ENCODE measurements around the gene ZIK1.
A peak's percentile ranks its signal among the peaks of the same experiment; 100 is the strongest.

ZIK1 gene

GRCh38 chr19:57613941-57614743 is 30.2 kb downstream of the ZIK1 start, which contains the start of gene ZNF134:
Gene ZNF134 (plus strand): TSS chr19:57614242. CDS start chr19:57619469, 5,227 bp downstream.
- Histone ChIP-seq H2AFZ (ENCODE audit: low read length) (peak within 1 kb of the TSS; percentile 94), H3K4me2 (ENCODE audit: low read depth, low read length, poor library complexity, severe bottlenecking) (peak within 1 kb of the TSS; percentile 78), H3K36me3 (ENCODE audit: insufficient read depth, low read length) (peaks cover 29% of the 10 kb centered on the region), H3K9ac (ENCODE audit: low read depth, low read length, poor library complexity, severe bottlenecking) (peak within 1 kb of the TSS; percentile 87), H3K9me3 (ENCODE audit: insufficient read depth, low read depth, low read length) (peaks cover 45% of the 10 kb centered on the region; the same call in 1 of the 2 replicates), H3K9me2 (replicated peaks; ENCODE audit: low read depth, low read length) (no peaks in the 10 kb centered on the region), H3K4me1 (ENCODE audit: insufficient read depth, low read length, poor library complexity, severe bottlenecking) (peaks cover 11% of the 10 kb centered on the region), H3F3A (ENCODE audit: low read depth) (no peaks in the 10 kb centered on the region), H3K79me2 (ENCODE audit: insufficient read depth, low read length) (peaks cover 51% of the 10 kb centered on the region), H3K27me3 (ENCODE audit: insufficient read depth, low read length, poor library complexity, severe bottlenecking) (no peaks in the 10 kb centered on the region), H4K20me1 (ENCODE audit: insufficient read depth, low read length, poor library complexity, severe bottlenecking) (no peaks in the 10 kb centered on the region), H3K4me3 (ENCODE audit: low read length, poor library complexity, severe bottlenecking) (peak within 1 kb of the TSS; percentile 94)
- no peak for TF ChIP-seq EZH2phosphoT487 (IDR thresholded peaks at IDR 0.05; ENCODE audit: borderline replicate concordance)
- TF ChIP-seq CTCF (conservative IDR thresholded peaks at IDR 0.05; ENCODE audit: low read length) = no peak

DNA sequence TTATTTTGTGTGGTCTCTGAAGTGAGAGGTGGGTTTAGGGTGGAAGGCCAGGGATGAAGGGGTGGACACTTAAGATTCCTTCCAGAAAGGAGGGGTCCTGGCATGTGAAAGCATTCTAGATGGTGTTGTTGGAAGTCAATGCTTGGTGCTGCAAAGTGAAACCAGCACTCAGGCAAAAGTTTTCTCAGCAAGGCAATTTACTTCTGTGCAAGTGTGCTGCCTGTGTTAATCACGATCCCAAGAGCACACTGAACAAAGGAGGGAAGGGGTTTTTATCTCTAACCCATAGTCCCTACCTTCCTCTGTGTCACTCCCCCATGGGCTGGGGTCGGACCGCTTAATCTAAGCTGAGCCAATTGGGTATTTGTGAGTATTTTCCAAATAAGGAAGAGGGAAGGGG is 31.4 kb downstream of the ZIK1 start:
- H3K4me1 ChIP-seq (ENCODE audit: insufficient read depth, low read length, poor library complexity, severe bottlenecking) = peaks cover 11% of the 10 kb centered on the region
- H3K4me3 ChIP-seq (ENCODE audit: low read length, poor library complexity, severe bottlenecking) = peak overlapping the region; percentile 94
- no peaks in the 10 kb centered on the region for H3F3A ChIP-seq (ENCODE audit: low read depth)
- H3K9me2 ChIP-seq (replicated peaks; ENCODE audit: low read depth, low read length) = no peaks in the 10 kb centered on the region
- TF ChIP-seq CTCF (conservative IDR thresholded peaks at IDR 0.05; ENCODE audit: low read length) (no peak), EZH2phosphoT487 (IDR thresholded peaks at IDR 0.05; ENCODE audit: borderline replicate concordance) (no peak)
- H3K4me2 ChIP-seq (ENCODE audit: low read depth, low read length, poor library complexity, severe bottlenecking) = peak overlapping the region; percentile 78
- H2AFZ ChIP-seq (ENCODE audit: low read length) = no peak overlapping the region
- H3K36me3 ChIP-seq (ENCODE audit: insufficient read depth, low read length) = peaks cover 41% of the 10 kb centered on the region
- peaks cover 60% of the 10 kb centered on the region for H3K79me2 ChIP-seq (ENCODE audit: insufficient read depth, low read length)
- no peak overlapping the region for H3K9ac ChIP-seq (ENCODE audit: low read depth, low read length, poor library complexity, severe bottlenecking)
- no peaks in the 10 kb centered on the region for H4K20me1 ChIP-seq (ENCODE audit: insufficient read depth, low read length, poor library complexity, severe bottlenecking)
- H3K9me3 ChIP-seq (ENCODE audit: insufficient read depth, low read depth, low read length) = peaks cover 57% of the 10 kb centered on the region; the same call in 1 of the 2 replicates
- no peaks in the 10 kb centered on the region for H3K27me3 ChIP-seq (ENCODE audit: insufficient read depth, low read length, poor library complexity, severe bottlenecking)

DNA sequence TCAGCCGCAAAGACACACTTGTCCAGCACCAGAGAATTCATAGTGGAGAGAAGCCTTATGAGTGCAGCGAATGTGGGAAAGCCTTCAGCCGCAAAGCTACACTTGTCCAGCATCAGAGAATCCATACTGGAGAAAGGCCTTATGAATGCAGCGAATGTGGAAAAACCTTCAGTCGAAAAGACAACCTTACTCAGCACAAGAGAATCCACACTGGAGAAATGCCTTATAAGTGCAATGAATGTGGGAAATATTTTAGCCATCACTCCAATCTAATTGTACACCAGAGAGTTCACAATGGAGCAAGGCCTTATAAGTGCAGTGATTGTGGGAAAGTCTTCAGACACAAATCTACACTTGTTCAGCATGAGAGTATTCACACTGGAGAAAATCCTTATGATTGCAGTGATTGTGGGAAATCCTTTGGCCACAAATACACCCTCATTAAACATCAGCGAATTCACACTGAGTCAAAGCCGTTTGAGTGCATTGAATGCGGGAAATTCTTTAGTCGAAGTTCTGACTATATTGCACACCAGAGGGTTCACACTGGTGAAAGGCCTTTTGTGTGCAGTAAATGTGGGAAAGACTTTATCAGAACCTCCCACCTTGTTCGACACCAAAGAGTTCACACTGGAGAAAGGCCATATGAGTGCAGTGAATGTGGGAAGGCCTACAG is 36.9 kb downstream of the ZIK1 start:
- Histone ChIP-seq H3K9me3 (ENCODE audit: insufficient read depth, low read depth, low read length) (peaks cover 92% of the 10 kb centered on the region), H3F3A (ENCODE audit: low read depth) (no peaks in the 10 kb centered on the region), H3K4me2 (ENCODE audit: low read depth, low read length, poor library complexity, severe bottlenecking) (no peak overlapping the region), H3K4me1 (ENCODE audit: insufficient read depth, low read length, poor library complexity, severe bottlenecking) (peaks cover 11% of the 10 kb centered on the region), H3K4me3 (ENCODE audit: low read length, poor library complexity, severe bottlenecking) (no peak overlapping the region), H3K9me2 (replicated peaks; ENCODE audit: low read depth, low read length) (no peaks in the 10 kb centered on the region), H4K20me1 (ENCODE audit: insufficient read depth, low read length, poor library complexity, severe bottlenecking) (no peaks in the 10 kb centered on the region), H3K9ac (ENCODE audit: low read depth, low read length, poor library complexity, severe bottlenecking) (no peak overlapping the region), H3K36me3 (ENCODE audit: insufficient read depth, low read length) (peaks cover 84% of the 10 kb centered on the region), H3K79me2 (ENCODE audit: insufficient read depth, low read length) (peaks cover 66% of the 10 kb centered on the region), H3K27me3 (ENCODE audit: insufficient read depth, low read length, poor library complexity, severe bottlenecking) (peaks cover 9% of the 10 kb centered on the region), H2AFZ (ENCODE audit: low read length) (no peak overlapping the region)
- TF ChIP-seq CTCF (conservative IDR thresholded peaks at IDR 0.05; ENCODE audit: low read length) (no peak), EZH2phosphoT487 (IDR thresholded peaks at IDR 0.05; ENCODE audit: borderline replicate concordance) (no peak)

All from Loucy (cell line).